GM10847 (cell line): ENCODE data around the gene LRRTM4.

Experiments used
- POLR2A ChIP-seq: IDR thresholded peaks from 2 replicates; pipeline ENCODE4 v1.6.1; 2011; ENCODE audit not compliant: insufficient read length; ENCODE audit errors: extremely low read depth

Gene LRRTM4

DNA sequence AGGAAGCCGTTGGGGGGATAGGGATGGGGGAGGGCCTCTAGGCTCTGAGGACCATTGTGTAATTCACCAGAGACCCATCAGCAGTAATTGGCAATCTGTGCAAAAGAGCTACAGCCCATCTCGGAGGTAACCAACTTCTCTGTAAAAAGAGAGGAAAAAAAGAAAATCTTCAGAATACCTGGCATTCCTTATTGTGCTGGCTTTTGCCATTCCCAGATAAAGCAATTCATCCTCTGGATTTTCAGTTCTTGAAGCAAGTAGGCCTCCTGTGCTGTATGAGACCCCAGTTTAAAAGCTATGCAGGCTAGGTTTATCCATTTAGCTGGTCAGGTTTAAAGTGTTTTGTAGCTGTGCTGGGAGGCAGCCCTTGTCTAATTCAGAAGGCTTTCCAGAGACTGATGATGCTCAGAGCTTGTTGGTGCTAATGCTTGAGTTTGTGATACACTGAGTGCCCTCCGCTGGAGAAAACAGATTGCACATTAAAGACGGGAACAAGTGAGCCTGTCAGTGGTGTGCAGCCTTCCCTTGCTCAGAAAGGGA, at the start of gene LRRTM4:
Gene LRRTM4, minus strand, starts transcription at position 446 of the 540 bp plus-strand sequence.
- no peak for TF ChIP-seq POLR2A

- no peak for TF ChIP-seq POLR2A
Measured at GRCh38 chr2:77571545-77571944, 49.4 kb upstream of the LRRTM4 start.

DNA sequence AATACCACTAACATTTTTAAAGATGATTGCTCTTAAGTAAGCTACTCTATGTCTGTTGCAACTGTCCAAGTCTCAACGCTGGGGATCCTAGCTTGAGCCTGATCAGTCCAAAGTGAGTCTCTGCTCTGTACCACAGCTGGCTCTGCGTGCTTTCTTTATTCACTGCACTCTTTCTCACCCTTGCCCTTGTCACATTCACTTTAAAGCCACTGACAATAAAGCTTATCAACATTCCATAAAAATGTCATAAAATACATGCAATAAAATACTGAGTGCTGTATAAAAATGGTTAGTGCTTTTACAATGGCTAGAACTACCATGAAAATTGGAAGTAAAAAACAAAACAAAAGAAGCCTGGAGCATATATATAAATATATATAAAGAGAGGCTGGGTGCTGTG, 45.5 kb upstream of the LRRTM4 start:
- TF ChIP-seq POLR2A = no peak

GRCh38 chr2:77566582-77566981, 44.4 kb upstream of the LRRTM4 start:
- no peak for TF ChIP-seq POLR2A

GRCh38 chr2:77566131-77566530, 44.0 kb upstream of the LRRTM4 start:
- TF ChIP-seq POLR2A = no peak

GRCh38 chr2:77552956-77553355, 30.8 kb upstream of the LRRTM4 start:
- TF ChIP-seq POLR2A = no peak

DNA sequence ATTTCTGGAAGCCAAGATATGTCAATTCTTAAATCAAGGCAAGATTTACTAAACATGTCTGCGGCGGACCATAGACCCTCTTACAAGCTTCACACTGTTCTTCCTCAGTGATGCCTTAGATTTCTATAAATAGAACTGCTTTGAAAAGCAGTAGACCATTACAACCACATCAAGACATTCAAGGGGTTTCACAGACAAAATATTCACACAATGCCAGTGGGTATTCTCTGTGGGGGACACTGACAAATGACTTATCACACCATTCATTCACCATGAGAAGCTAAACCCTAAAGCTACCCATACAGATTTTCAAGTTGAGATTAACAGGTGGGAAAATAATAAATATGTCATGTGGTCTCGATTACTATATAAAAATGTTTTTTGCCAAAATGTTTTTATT, 15.9 kb upstream of the LRRTM4 start:
- no peak for TF ChIP-seq POLR2A

- no peak for TF ChIP-seq POLR2A
Measured at GRCh38 chr2:77522888-77523287, 712 bp upstream of the LRRTM4 start.

GRCh38 chr2:77521548-77521891, 656 bp downstream of the LRRTM4 start:
- TF ChIP-seq POLR2A = no peak

DNA sequence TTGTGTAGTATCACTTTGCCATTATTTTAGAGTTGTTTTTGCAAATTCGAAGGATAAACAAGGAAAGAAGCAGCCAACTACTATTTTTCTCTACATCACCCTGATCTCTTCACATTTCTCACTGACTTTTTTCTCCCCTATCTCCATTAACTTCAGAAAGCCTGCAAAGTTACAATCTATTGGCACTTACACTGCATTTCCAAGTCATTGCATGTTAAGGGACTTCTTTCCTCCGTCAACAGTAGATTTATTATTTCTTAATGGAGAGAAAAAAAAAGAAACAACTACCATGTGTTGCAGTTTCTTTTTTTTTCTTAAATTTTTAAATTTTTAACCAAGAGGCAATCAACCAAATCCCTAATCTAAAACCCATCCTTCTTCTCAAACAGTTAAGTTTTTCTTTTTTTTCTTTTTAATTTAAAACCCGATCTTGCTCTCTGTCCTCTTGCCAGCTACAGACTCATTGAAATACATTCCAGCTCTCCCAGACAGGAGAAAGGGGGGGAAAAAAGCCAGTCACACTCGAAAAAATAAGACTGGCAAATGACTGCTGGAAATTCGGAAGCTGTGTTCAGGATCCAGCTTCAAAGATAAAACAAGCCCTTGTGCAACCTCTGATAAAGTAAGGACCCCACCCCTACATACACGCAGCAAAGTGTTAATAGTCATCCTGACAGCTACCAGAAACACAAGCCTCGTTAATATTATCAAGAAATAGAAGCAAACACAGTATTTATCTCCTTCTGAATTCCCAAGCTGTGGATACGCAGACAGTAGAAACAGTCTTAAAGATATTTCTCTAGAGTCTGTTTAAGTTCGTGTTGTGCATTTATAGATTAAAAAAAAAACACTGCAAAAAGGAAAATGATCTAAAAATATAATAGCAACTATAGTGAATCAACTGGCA, 1.3 kb downstream of the LRRTM4 start:
- TF ChIP-seq POLR2A = no peak

DNA sequence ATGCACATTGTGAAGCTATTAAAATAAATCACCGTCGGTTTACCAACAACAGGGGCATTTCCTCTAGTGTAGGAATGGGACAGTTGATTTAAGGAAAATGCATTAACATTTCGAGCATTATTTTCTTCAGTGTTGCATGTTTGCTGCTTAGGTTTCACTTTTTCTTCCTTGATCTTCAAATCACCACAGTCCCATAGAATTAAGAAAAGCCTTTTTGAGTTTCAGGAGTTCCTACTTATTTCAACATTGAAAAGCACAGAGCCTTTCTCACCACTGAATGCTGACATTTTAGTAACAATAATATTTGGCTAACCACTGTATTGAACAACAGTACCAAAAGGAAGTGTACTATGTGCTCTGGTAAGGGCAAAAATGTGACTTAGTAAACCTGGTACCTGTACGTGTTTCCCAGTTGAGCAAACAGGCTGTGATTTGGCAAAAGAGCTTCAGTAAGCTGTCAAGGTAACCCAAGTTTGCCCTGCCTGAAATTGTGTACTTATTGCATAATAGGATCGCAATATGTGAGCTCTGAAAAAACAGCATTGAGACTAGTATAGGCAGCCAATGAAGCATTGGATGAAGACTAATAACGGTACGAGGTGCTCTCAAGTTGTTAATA, 2.2 kb downstream of the LRRTM4 start:
- TF ChIP-seq POLR2A = no peak

DNA sequence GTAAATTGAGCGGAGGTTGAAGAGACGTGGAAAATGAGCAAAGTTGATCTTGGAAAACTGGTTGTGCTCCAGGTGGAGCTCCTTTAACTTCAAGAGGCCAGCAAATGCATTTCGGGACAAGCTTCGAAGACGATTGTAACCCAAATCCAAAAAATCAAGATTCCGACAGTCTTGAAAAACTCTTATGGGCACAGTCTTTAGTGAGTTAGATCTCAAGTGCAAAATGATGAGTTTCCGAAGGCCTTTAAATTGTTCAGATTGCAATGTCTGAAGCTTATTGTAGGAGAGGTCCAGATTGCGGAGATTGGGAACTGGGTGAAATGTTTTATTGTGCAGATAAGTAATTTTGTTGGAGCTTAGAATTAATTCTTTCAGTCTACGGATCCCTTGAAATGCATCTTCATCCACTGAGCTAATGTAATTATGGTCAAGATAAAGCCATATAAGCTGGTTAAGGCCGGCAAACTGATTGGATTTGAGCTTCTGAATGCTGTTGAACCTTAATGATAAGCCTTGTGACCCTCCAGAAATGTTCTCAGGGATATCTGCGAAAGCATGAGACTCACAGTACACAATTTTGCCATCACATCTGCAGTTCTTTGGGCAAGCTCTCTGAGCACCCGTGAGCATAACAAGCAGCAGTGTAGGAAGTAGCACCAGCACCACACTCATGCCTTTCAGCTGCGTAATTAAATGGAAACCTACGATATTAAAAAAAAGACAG, 2.9 kb downstream of the LRRTM4 start:
- no peak for TF ChIP-seq POLR2A

- no peak for TF ChIP-seq POLR2A
Measured at GRCh38 chr2:77518311-77518710, 3.9 kb downstream of the LRRTM4 start.

- no peak for TF ChIP-seq POLR2A
Measured at GRCh38 chr2:77513191-77513590, 9.0 kb downstream of the LRRTM4 start.

DNA sequence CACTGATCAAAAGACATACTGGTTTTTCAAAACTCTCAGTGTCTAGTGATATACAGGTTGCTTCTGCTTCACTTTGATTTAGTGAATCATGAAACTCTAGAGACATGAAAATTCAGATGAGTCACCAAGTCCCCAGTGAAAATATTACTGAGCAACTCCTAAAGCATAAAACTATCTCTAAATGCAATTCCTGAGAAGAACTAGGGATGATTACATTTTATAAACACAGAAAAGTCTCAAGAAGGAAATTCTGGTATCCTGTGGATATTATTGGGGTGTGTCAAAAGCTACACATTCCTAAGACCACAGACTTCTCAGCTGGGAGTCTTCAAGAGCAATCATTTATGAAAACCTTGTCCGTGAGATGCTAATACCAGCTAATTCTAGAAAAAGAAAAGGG, 9.7 kb downstream of the LRRTM4 start:
- no peak for TF ChIP-seq POLR2A

DNA sequence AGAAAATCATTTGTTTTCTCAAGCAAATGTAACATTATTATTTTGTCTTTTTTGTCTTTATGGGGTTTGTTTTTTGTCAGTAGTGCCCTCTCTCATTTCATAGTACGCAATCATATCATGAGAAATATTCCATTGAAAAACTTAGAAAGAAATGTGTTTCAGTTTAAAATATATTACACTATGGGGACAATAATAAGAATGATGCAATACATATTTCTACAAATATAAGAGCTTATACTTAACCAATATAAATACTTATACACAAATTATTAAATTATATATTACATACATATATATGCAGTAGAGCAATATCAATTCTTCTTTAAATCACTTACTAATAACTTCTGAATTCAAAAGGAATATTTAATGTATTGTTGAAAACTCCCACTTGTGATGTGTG, 13.7 kb downstream of the LRRTM4 start:
- TF ChIP-seq POLR2A = no peak
